ENCODE measurements around the gene FAM47C.
"Not testable (repeated sequence)": the region's sequence is repeated elsewhere in the genome, so short reads cannot be mapped to it uniquely, and the experiment has no call there.

The FAM47C gene

GRCh38 chrX:36985416-36986209 lies 22.6 kb upstream of the FAM47C start:
- not testable (repeated sequence) for H3K4me3 ChIP-seq (replicated peaks; ENCODE audit: insufficient read depth, low read length); H3K27me3 ChIP-seq (ENCODE audit: insufficient read depth, poor library complexity, severe bottlenecking); H3K27ac ChIP-seq (replicated peaks); DNase-seq (ENCODE audit: low read depth in 1 of 2, low spot score in 1 of 2)

GRCh38 chrX:36986231-36986630 lies 21.9 kb upstream of the FAM47C start:
- DNase-seq (ENCODE audit: low read depth in 1 of 2, low spot score in 1 of 2): no peak
- TF ChIP-seq CTCF (IDR thresholded peaks at IDR 0.05; ENCODE audit: insufficient read depth, low read length) (no peak), SPI1 (IDR thresholded peaks at IDR 0.05; ENCODE audit: borderline replicate concordance, low read depth) (no peak), REST (IDR thresholded peaks at IDR 0.05; ENCODE audit: insufficient replicate concordance, low read depth) (no peak), POLR2AphosphoS5 (IDR thresholded peaks at IDR 0.05; ENCODE audit: low read depth) (no peak), GABPA (IDR thresholded peaks at IDR 0.05; ENCODE audit: low read depth) (no peak)
- no peak overlapping the region for H3K4me3 ChIP-seq (replicated peaks; ENCODE audit: insufficient read depth, low read length)
- H3K27ac ChIP-seq (replicated peaks): no peak overlapping the region
- no peaks in the 10 kb centered on the region for H3K27me3 ChIP-seq (ENCODE audit: insufficient read depth, poor library complexity, severe bottlenecking)

- not testable (repeated sequence) for DNase-seq (ENCODE audit: low read depth in 1 of 2, low spot score in 1 of 2); H3K4me3 ChIP-seq (replicated peaks; ENCODE audit: insufficient read depth, low read length); H3K27me3 ChIP-seq (ENCODE audit: insufficient read depth, poor library complexity, severe bottlenecking); H3K27ac ChIP-seq (replicated peaks)
Measured at GRCh38 chrX:36987212-36987611, 21.0 kb upstream of the FAM47C start.

GRCh38 chrX:37000140-37000539 lies 8.0 kb upstream of the FAM47C start:
- TF ChIP-seq CTCF (IDR thresholded peaks at IDR 0.05; ENCODE audit: insufficient read depth, low read length) (no peak), POLR2AphosphoS5 (IDR thresholded peaks at IDR 0.05; ENCODE audit: low read depth) (no peak), SPI1 (IDR thresholded peaks at IDR 0.05; ENCODE audit: borderline replicate concordance, low read depth) (no peak)
- DNase-seq (ENCODE audit: low read depth in 1 of 2, low spot score in 1 of 2): no peak
- H3K27me3 ChIP-seq (ENCODE audit: insufficient read depth, poor library complexity, severe bottlenecking): no peaks in the 10 kb centered on the region
- H3K27ac ChIP-seq (replicated peaks): no peak overlapping the region
- H3K4me3 ChIP-seq (replicated peaks; ENCODE audit: insufficient read depth, low read length): no peak overlapping the region

GRCh38 chrX:37010496-37010895 lies 2.3 kb downstream of the FAM47C start:
- H3K4me3 ChIP-seq (replicated peaks; ENCODE audit: insufficient read depth, low read length): no peak overlapping the region
- DNase-seq (ENCODE audit: low read depth in 1 of 2, low spot score in 1 of 2): no peak
- TF ChIP-seq GABPA (IDR thresholded peaks at IDR 0.05; ENCODE audit: low read depth) (no peak), POLR2AphosphoS5 (IDR thresholded peaks at IDR 0.05; ENCODE audit: low read depth) (no peak), SPI1 (IDR thresholded peaks at IDR 0.05; ENCODE audit: borderline replicate concordance, low read depth) (no peak), CTCF (IDR thresholded peaks at IDR 0.05; ENCODE audit: insufficient read depth, low read length) (no peak), REST (IDR thresholded peaks at IDR 0.05; ENCODE audit: insufficient replicate concordance, low read depth) (no peak)
- H3K27ac ChIP-seq (replicated peaks): no peak overlapping the region
- no peaks in the 10 kb centered on the region for H3K27me3 ChIP-seq (ENCODE audit: insufficient read depth, poor library complexity, severe bottlenecking)

- DNase-seq (ENCODE audit: low read depth in 1 of 2, low spot score in 1 of 2); H3K27ac ChIP-seq (replicated peaks); H3K27me3 ChIP-seq (ENCODE audit: insufficient read depth, poor library complexity, severe bottlenecking); H3K4me3 ChIP-seq (replicated peaks; ENCODE audit: insufficient read depth, low read length): not testable (repeated sequence)
Measured at GRCh38 chrX:37034260-37034659, 26.1 kb downstream of the FAM47C start.

- DNase-seq (ENCODE audit: low read depth in 1 of 2, low spot score in 1 of 2); H3K27me3 ChIP-seq (ENCODE audit: insufficient read depth, poor library complexity, severe bottlenecking); H3K27ac ChIP-seq (replicated peaks); H3K4me3 ChIP-seq (replicated peaks; ENCODE audit: insufficient read depth, low read length): not testable (repeated sequence)
Measured at GRCh38 chrX:37036674-37037220, 28.6 kb downstream of the FAM47C start.

Data from HL-60 (cell line).